ENCODE results near the gene ADAMTSL4.
"Not testable (repeated sequence)": the region's sequence is repeated elsewhere in the genome, so short reads cannot be mapped to it uniquely, and the experiment has no call there.

Gene ADAMTSL4

DNA sequence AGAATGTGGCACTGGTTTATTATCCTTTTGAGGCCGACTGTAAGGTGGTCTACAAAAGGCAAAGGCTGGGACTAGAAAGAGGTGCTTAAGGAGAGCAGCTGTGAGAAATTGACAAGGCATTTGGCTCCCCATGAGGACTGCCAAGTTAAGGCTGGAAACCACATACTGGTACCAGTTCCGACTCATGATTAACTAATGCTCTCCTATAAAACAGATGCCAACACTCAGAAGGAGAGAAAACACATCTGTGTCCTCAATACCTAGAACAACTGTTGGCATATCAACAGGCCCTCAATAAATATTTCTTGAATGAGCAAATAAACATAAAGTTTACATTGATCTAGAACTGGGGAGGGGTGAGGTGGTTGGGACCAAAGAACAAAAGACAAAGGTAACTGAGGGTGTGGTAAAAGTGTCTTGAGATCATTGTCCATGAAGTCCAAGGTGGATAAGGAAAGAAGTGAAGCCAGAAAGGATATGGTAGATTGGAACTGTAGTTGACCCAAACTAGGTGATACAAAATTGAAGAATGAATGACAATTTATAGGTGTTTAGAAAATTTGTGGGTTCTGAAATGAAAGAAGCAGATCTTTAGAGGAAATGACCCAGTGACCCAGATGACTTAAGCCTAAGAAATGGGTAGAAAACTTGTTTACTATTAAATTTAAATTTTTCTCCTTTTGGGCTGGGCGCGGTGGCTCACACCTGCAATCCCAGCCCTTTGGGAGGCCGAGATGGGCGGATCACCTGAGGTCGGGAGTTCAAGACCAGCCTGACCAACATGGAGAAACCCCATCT, 47.1 kb downstream of the ADAMTSL4 start:
- no peak for DNase-seq (ENCODE audit: low spot score)

DNA sequence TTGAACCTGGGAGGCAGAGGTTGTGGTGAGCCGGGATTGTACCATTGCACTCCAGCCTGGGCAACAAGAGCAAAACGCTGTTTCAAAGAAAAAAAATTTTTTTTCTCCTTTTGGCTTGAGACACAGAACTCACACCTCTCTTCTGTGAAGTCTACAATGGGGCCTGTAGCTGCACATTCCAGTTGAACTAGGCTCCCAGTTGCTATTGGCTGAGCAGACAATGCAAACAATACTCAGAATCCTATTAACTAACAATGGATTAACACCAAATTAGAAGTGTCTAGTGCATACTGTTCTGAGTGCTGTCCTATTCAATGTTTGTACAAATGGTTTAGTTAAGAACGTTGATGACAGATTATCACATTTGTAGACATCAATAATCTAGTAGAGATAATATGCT, 47.8 kb downstream of the ADAMTSL4 start:
- DNase-seq (ENCODE audit: low spot score), result no peak

DNA sequence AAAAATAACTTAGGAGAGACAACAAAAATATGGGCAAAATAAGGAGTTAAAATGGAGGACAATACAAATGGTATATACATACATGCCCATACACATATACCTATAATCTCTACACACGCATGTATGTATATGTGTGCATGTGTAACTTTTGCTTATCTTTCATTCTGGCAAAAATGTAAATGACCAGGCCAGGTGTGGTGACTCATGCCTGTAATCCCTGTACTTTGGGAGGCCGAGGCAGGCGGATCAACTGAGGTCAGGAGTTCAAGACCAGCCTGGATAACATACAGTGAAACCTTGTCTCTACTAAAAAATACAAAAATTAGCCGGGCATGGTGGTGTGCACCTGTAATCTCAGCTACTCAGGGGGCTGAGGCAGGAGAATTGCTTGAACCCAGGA, 49.1 kb downstream of the ADAMTSL4 start:
- not testable (repeated sequence) for DNase-seq (ENCODE audit: low spot score)

DNA sequence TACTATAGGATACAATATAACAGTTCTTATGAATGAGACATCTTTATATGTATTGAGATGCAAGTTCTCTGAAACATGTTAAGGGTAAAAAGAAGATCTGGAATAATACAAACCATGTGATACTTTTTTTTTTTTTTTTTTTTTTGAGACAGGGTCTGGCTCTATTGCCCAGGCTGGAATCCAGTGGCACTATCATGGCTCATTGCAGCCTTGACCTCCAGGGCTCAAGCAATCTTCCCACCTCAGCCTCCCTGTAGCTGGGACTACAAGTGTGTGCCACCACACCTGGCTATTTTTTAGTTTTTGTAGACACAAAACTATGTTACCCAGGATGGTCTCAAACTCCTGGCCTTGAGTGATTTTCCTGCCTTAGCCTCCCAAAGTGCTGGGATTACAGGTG, 52.3 kb downstream of the ADAMTSL4 start:
- no peak for DNase-seq (ENCODE audit: low spot score)

DNA sequence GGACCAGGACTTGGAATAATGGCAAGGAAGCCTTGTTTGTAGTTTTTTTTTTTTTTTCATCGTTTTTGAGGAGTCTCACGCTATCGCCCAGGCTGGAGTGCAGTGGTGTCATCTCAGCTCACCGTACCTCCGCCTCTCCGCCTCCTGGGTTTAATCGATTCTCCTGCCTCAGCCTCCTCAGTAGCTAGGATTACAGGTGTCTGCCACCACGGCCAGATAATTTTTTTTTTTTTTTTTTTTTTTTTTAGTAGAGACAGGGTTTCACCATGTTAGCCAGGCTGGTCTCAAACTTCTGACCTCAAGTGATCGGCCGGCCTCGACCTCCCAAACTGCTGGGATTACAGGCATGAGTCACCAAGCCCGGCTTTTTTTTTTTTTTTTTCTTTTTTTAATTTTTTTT, 53.2 kb downstream of the ADAMTSL4 start:
- not testable (repeated sequence) for DNase-seq (ENCODE audit: low spot score)

DNA sequence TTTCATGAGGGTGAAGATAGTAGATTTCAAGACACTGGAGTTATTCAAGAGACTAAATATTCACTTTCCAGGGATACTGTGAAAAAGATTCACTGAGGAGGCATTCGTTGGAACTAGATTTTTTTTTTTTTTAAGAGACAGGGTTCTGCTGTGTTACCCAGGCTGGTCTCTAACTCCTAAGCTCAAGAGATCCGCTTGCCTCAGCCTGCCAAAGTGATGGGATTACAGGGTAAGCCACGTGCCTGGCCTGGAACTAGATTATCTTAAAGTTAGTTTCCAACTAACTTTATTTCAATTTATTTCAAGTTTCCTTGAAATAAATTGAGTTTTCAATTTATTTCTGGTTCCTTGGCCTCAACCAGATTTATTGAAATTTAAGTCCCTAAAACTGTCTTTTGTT, 54.5 kb downstream of the ADAMTSL4 start:
- DNase-seq (ENCODE audit: low spot score), result no peak

GRCh38 chr1:150604226-150604588, 55.0 kb downstream of the ADAMTSL4 start:
- no peak for DNase-seq (ENCODE audit: low spot score)

GRCh38 chr1:150605451-150605731, 56.2 kb downstream of the ADAMTSL4 start:
- DNase-seq (ENCODE audit: low spot score), result not testable (repeated sequence)

DNA sequence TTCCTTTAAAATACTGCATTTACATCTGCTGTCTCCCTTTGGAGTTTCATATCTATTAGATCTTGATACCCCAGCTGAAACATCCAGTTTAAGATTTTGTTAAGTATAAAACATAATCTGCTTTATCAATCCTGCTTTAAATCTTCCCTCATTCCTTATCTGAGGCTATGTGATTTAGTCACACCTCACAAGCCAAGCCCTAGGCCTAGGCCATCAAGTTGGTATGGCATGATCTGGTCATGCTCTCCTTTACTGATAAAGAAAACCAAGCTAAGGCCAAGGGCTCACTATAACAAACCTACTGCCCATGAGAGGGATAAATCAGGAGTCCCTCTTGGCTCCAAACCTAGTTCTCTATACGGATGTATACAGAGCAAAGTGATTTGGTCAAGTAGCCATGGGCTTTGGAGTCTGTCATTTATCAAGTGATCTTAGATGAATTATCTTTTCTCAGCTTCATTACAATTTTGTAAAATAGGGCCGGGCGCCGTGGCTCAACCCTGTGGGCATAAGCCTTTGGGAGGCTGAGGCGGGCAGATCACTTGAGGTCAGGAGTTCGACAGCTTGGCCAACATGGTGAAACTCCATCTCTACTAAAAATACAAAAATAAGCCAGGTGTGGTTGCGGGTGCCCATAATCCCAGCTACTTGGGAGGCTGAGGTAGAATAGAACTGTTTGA, 57.4 kb downstream of the ADAMTSL4 start:
- DNase-seq (ENCODE audit: low spot score), result no peak

DNA sequence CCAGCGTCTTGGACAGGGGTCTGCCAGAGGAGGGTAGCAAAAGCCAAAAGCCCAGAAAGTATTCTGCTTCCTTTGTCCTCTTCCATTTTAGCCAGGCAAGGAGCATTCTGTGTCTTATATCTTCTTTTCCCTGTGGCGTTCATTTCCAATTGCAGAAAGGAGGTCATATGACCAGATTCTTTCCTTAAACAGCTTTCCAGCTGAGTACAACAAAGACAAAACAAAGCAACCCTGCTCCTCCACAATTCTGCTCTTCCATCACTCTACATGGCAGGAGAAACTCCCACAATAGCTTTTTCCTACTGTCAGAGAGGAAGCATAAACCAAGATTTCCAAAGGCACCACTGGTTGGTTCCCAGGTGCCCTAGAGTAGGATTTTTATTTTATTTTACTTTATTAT, 60.5 kb downstream of the ADAMTSL4 start:
- DNase-seq (ENCODE audit: low spot score), result peak; percentile 19

Data from Ammon's horn (tissue), 1 donor.